Peyer's patch (tissue), 4 donors: ENCODE results near the gene RET. TPM values are rescaled to one million over a fixed set of nuclear protein-coding genes. Genes with fewer than 3 reads are reported as not detected.

Source experiments
- DNase-seq, 3 donors: peaks; one replicate each; pipeline ENCODE4 v3.0.0-alpha.2; 2017 to 2019
- H3K27ac ChIP-seq, 4 donors: fragments of 200-600 bp; sonication (generic); one replicate each; pipeline ENCODE4 v1.5.1; 2016 to 2019
- H3K27me3 ChIP-seq, 2 donors: fragments of 200-600 bp; sonication (generic); one replicate each; pipeline ENCODE4 v1.5.1; 2019
- H3K36me3 ChIP-seq, 3 donors: fragments of 200-600 bp; sonication (generic); one replicate each; pipeline ENCODE4 v1.5.1; 2016 to 2019
- H3K4me1 ChIP-seq, 4 donors: fragments of 200-600 bp; sonication (generic); one replicate each; pipeline ENCODE4 v1.5.1; 2016 to 2019
- H3K4me3 ChIP-seq, 4 donors: fragments of 200-600 bp; sonication (generic); 1 replicate in 3 of 4; 2 replicates in 1 of 4; pipeline ENCODE4 v1.5.1; 2016 to 2019; ENCODE audit warnings: mild to moderate bottlenecking in 1 of 4
- H3K9me3 ChIP-seq, 4 donors: fragments of 200-600 bp; sonication (generic); one replicate each; pipeline ENCODE4 v1.5.1; 2016 to 2019; ENCODE audit warnings: mild to moderate bottlenecking in 1 of 4
- CTCF ChIP-seq, 6 experiments: fragments of 450-650 bp in 4 of 6; fragments of 200-600 bp in 2 of 6; sonication (generic) in 1 of 6; IDR thresholded peaks; one replicate each; pipeline ENCODE4 v1.5.1; 2017 to 2019; ENCODE audit warnings: antibody characterized with exemption in 6 of 6, mild to moderate bottlenecking in 3 of 6, moderate library complexity in 1 of 6
- POLR2A ChIP-seq, 2 donors: fragments of 450-650 bp; IDR thresholded peaks; one replicate each; pipeline ENCODE4 v1.5.1; 2017; ENCODE audit warnings: antibody characterized with exemption in 2 of 2, mild to moderate bottlenecking in 2 of 2, moderate library complexity in 2 of 2
- total RNA-seq, 4 donors: library from RNA; depleted of rRNA; stranded (reverse); fragments of >200 nt; gene quantifications; one replicate each; pipeline ENCODE4 v1.1.0, GENCODE V29; 2016

The RET gene
- total RNA-seq, 4 donors from 2014 or later = 1.2 to 5.8 (median 1.7) TPM

DNA sequence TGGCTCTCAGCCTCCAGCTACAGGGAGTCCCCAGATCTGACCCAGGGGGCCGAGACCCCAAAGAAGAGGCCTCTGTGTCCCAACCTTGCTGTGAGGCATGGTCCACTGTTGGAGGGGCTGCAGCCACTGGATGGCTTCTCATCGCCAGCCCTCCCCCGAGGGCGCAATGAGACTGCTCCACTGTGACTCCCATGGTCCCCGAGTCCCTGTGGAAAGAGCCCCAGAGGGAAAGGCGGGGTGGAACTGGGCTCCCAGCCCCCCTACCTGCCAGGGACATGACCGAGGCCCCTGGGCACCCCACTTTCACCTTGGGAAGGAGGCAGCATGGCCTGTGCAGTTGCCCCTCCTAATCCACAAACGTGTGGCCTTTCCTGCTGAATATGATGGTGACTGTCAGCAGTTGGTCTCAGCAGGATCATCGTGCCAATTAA lies 33.5 kb upstream of the RET start:
- Histone ChIP-seq H3K4me1 (peaks cover 0 to 6% (median 0%) of the 10 kb centered on the region in 4 donors), H3K36me3 (no peaks in the 10 kb centered on the region), H3K4me3 (no peak overlapping the region), H3K27me3 (no peaks in the 10 kb centered on the region), H3K9me3 (no peaks in the 10 kb centered on the region), H3K27ac (no peak overlapping the region)
- TF ChIP-seq CTCF (IDR thresholded peaks at IDR 0.05) (no peak), POLR2A (IDR thresholded peaks at IDR 0.05) (no peak)
- peak in 1 of 3 donors; percentile 27 for DNase-seq

- peak in 2 of 3 donors; percentile 38 to 57 for DNase-seq
- Histone ChIP-seq H3K27me3 (no peaks in the 10 kb centered on the region), H3K4me1 (peaks cover 0 to 6% (median 0%) of the 10 kb centered on the region in 4 donors), H3K36me3 (no peaks in the 10 kb centered on the region), H3K4me3 (no peak overlapping the region), H3K9me3 (no peaks in the 10 kb centered on the region), H3K27ac (no peak overlapping the region)
- TF ChIP-seq POLR2A (IDR thresholded peaks at IDR 0.05) (no peak), CTCF (IDR thresholded peaks at IDR 0.05) (no peak)
These were observed 33.0 kb upstream of the RET start for GRCh38 chr10:43043773-43044447.

- TF ChIP-seq CTCF (IDR thresholded peaks at IDR 0.05) = no peak
- no peak for TF ChIP-seq POLR2A (IDR thresholded peaks at IDR 0.05)
- DNase-seq = peak in 2 of 3 donors; percentile 45 to 60
- peaks cover 0 to 6% (median 0%) of the 10 kb centered on the region in 4 donors for H3K4me1 ChIP-seq
- H3K9me3 ChIP-seq = no peaks in the 10 kb centered on the region
- no peak overlapping the region for H3K4me3 ChIP-seq
- H3K36me3 ChIP-seq = no peaks in the 10 kb centered on the region
- no peaks in the 10 kb centered on the region for H3K27me3 ChIP-seq
- no peak overlapping the region for H3K27ac ChIP-seq
These were observed 32.4 kb upstream of the RET start for GRCh38 chr10:43044448-43044921.

DNA sequence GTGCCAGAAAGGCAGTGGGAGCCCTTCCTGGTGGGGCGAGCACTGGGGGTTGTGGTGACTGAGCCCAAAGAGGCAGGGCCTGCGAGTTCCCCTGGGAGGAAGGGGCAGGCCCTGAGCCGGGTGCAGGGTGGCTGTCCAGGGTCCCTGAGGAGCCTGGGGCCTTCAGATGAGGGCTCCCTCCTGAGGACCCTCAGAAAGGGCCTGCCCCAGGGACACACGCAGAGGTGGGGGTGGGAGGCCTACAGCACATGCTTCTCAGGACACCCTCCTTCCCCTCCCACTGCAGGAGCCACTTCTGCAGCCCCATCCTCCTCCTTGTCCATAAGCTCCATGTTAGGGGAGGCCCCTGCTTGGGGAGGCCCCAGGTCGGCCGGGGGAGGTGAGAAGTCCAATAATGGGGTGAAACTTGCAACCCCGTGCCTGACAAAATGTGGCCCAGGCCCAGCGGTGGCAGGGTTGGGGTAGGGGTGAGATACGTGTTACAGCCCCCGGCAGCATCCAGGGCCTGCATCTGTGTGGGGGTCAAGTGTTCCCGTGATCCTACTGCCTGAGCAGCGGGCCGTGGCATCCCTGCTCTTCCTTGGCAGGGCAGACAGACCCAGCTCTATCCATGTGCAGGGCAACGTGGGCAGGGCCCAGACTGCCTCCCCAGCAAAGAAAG lies 31.8 kb upstream of the RET start:
- Histone ChIP-seq H3K36me3 (no peaks in the 10 kb centered on the region), H3K9me3 (no peaks in the 10 kb centered on the region), H3K27me3 (no peaks in the 10 kb centered on the region), H3K4me3 (no peak overlapping the region), H3K27ac (no peak overlapping the region), H3K4me1 (peaks cover 0 to 6% (median 0%) of the 10 kb centered on the region in 4 donors)
- TF ChIP-seq POLR2A (IDR thresholded peaks at IDR 0.05) (no peak), CTCF (IDR thresholded peaks at IDR 0.05) (no peak)
- DNase-seq = peak in 2 of 3 donors; percentile 22 to 47

GRCh38 chr10:43045631-43046287 lies 31.1 kb upstream of the RET start:
- TF ChIP-seq CTCF (IDR thresholded peaks at IDR 0.05) = no peak
- TF ChIP-seq POLR2A (IDR thresholded peaks at IDR 0.05) = no peak
- DNase-seq = peak in 2 of 3 donors; percentile 29 to 35
- H3K36me3 ChIP-seq = no peaks in the 10 kb centered on the region
- no peaks in the 10 kb centered on the region for H3K27me3 ChIP-seq
- H3K27ac ChIP-seq = no peak overlapping the region
- peaks cover 0 to 6% (median 0%) of the 10 kb centered on the region in 4 donors for H3K4me1 ChIP-seq
- no peak overlapping the region for H3K4me3 ChIP-seq
- no peaks in the 10 kb centered on the region for H3K9me3 ChIP-seq
